ENCODE results near the gene RAET1L.

GRCh38 chr6:150001295-150002008, 23.9 kb downstream of the RAET1L start:
- TF ChIP-seq SP1 (IDR thresholded peaks at IDR 0.05; ENCODE audit: low read depth, low read length), result no peak
- no peak for TF ChIP-seq CREB1 (IDR thresholded peaks at IDR 0.05; ENCODE audit: low read depth)
- no peak for TF ChIP-seq POLR2AphosphoS2 (IDR thresholded peaks at IDR 0.05; ENCODE audit: low read depth, low read length)
- no peak for TF ChIP-seq MAX (IDR thresholded peaks at IDR 0.05; ENCODE audit: low read depth, low read length)
- TF ChIP-seq ZNF687 (IDR thresholded peaks at IDR 0.05), result no peak
- no peak for TF ChIP-seq JUND (IDR thresholded peaks at IDR 0.05; ENCODE audit: low read depth, low read length)
- no peak for TF ChIP-seq SMC3 (IDR thresholded peaks at IDR 0.05; ENCODE audit: borderline replicate concordance, low read length)
- TF ChIP-seq CTCF (IDR thresholded peaks at IDR 0.05 in 2 of 3, conservative IDR thresholded peaks at IDR 0.05 in 1 of 3; ENCODE audit: control insufficient read depth in 2 of 3, extremely low read depth in 1 of 3, insufficient read depth in 1 of 3, low read depth in 3 of 3, low read length in 3 of 3), result no peak
